HEK293T (cell line): ENCODE data around the gene UTP14C.

Source experiments
- CTBP1 ChIP-seq: fragments of 450-650 bp; IDR thresholded peaks from 2 replicates; pipeline ENCODE4 v1.6.1; 2016; ENCODE audit warnings: borderline replicate concordance
- FOXA1 ChIP-seq: fragments of 450-650 bp; IDR thresholded peaks from 2 replicates; pipeline ENCODE4 v1.6.1; 2016; ENCODE audit warnings: mild to moderate bottlenecking
- L3MBTL2 ChIP-seq: fragments of 450-650 bp; conservative IDR thresholded peaks from 2 replicates; pipeline ENCODE4 v1.6.1; 2016; ENCODE audit warnings: mild to moderate bottlenecking
- PKNOX1 ChIP-seq: fragments of 450-650 bp; IDR thresholded peaks from 2 replicates; pipeline ENCODE4 v1.6.1; 2016
- TARDBP ChIP-seq: fragments of 450-650 bp; IDR thresholded peaks from 2 replicates; pipeline ENCODE4 v1.6.1; 2016

DNA sequence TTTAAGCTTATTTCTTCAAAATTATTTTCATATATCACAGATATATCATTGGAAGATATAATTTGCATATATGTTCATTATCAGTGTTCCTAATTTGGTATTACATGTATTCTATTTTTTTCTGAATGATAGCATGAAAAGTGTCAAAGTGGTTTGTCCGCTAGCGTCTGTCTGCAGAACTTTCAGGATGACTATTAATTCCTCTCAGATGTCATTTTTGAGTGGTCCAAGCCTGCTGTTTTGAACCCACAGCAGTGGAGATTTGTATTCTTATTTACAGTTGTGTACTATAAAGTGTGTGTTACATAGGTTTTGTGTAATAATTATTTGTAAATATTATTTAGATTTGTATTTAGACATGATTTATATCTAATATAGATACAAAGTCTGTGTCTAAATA is 8.5 kb downstream of the UTP14C start:
- no peak for TF ChIP-seq TARDBP
- TF ChIP-seq CTBP1 = no peak
- no peak for TF ChIP-seq PKNOX1
- no peak for TF ChIP-seq L3MBTL2
- TF ChIP-seq FOXA1 = no peak
